PFSK-1 (cell line): Measurements from ENCODE around the gene PKIB.

Experiments
- FOXP2 ChIP-seq: optimal IDR thresholded peaks from 2 replicates; pipeline ENCODE3; 2011; ENCODE audit warnings: borderline replicate concordance, control low read depth, inconsistent platforms; ENCODE audit not compliant: insufficient read depth; ENCODE audit errors: extremely low read length, extremely low read depth
- POLR2AphosphoS5 ChIP-seq: IDR thresholded peaks from 2 replicates; pipeline ENCODE4 v1.6.1; 2012; ENCODE audit warnings: low read depth, mild to moderate bottlenecking, control low read depth, low read length, moderate library complexity
- REST ChIP-seq, 2 experiments: IDR thresholded peaks; 2 replicates each; pipeline versions ENCODE4 v1.6.1 to v1.8.0; 2011 to 2012; ENCODE audit warnings: low read depth in 2 of 2, low read length in 2 of 2, control low read depth in 1 of 2, inconsistent platforms in 1 of 2, mild to moderate bottlenecking in 1 of 2, moderate library complexity in 1 of 2; ENCODE audit not compliant: insufficient read depth in 1 of 2
- SIN3A ChIP-seq: IDR thresholded peaks from 2 replicates; pipeline ENCODE4 v1.6.1; 2012; ENCODE audit warnings: mild to moderate bottlenecking, low read length, moderate library complexity, borderline replicate concordance; ENCODE audit not compliant: insufficient read depth
- TAF1 ChIP-seq: IDR thresholded peaks from 2 replicates; pipeline ENCODE4 v1.6.1; 2012; ENCODE audit warnings: low read length, control low read depth, borderline replicate concordance; ENCODE audit not compliant: insufficient read depth

PKIB gene

DNA sequence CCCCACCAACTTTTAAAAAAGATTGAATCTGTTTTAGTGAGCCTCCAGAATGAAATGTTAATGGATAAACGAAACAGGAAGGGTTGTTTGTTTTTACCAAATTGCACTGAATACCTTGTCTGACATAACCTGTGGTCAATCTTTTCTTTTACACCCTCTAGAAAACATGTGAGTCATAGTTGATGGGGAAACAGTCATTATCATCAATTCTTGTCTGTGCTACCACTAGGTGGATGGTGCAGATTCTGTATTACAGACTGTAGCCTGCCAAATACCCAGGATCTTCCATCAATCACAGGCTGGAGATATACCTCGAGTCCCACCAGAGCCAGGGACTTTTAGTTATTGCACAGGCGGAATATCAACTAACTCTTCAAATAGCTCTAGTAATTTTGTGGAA lies 29.5 kb upstream of the PKIB start:
- TF ChIP-seq REST (IDR thresholded peaks at IDR 0.05; ENCODE audit: insufficient read depth in 1 of 2, low read depth in 2 of 2, low read length in 2 of 2) (no peak), POLR2AphosphoS5 (no peak), FOXP2 (no peak), TAF1 (no peak), SIN3A (no peak)

GRCh38 chr6:122589115-122589514 lies 21.1 kb upstream of the PKIB start:
- TF ChIP-seq FOXP2 (no peak), POLR2AphosphoS5 (no peak), TAF1 (no peak), REST (IDR thresholded peaks at IDR 0.05; ENCODE audit: insufficient read depth in 1 of 2, low read depth in 2 of 2, low read length in 2 of 2) (no peak), SIN3A (no peak)

- TF ChIP-seq POLR2AphosphoS5: no peak
- TF ChIP-seq TAF1: no peak
- TF ChIP-seq REST (IDR thresholded peaks at IDR 0.05; ENCODE audit: insufficient read depth in 1 of 2, low read depth in 2 of 2, low read length in 2 of 2): no peak
- TF ChIP-seq FOXP2: no peak
- no peak for TF ChIP-seq SIN3A
Measured at GRCh38 chr6:122604676-122605075, 5.5 kb upstream of the PKIB start.

- TF ChIP-seq POLR2AphosphoS5 (no peak), FOXP2 (no peak), TAF1 (no peak), SIN3A (no peak)
Measured at GRCh38 chr6:122610690-122611455, 668 bp downstream of the PKIB start.

DNA sequence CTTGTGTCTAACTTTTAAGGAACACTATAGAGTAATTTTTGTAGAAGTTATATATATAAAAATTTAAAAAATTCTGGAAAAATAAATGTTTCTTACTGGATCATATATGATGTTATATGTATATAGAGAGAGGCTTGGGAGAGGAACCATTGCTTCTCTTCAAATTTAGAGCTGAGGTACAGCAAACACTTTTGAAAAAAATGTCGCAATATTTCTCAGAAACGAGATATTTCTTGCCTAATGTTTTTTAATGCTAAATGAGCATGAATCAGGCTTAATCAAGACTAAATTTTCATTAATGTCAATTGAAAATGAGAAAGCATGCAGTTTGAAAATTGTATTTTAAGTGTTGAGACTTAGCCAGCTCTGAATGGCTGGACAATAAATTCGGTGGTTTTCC lies 2.6 kb downstream of the PKIB start:
- TF ChIP-seq REST (IDR thresholded peaks at IDR 0.05; ENCODE audit: insufficient read depth in 1 of 2, low read depth in 2 of 2, low read length in 2 of 2) (no peak), SIN3A (no peak), POLR2AphosphoS5 (no peak), TAF1 (no peak), FOXP2 (no peak)
